ENCODE data around the gene TIMM44. TPM values are rescaled to one million over a fixed set of nuclear protein-coding genes. Genes with fewer than 3 reads are reported as not detected.
"Not testable (repeated sequence)": the region's sequence is repeated elsewhere in the genome, so short reads cannot be mapped to it uniquely, and the experiment has no call there.

Gene TIMM44
- total RNA-seq, 2 experiments from 2014 or later = 63.6 to 69.6 TPM

DNA sequence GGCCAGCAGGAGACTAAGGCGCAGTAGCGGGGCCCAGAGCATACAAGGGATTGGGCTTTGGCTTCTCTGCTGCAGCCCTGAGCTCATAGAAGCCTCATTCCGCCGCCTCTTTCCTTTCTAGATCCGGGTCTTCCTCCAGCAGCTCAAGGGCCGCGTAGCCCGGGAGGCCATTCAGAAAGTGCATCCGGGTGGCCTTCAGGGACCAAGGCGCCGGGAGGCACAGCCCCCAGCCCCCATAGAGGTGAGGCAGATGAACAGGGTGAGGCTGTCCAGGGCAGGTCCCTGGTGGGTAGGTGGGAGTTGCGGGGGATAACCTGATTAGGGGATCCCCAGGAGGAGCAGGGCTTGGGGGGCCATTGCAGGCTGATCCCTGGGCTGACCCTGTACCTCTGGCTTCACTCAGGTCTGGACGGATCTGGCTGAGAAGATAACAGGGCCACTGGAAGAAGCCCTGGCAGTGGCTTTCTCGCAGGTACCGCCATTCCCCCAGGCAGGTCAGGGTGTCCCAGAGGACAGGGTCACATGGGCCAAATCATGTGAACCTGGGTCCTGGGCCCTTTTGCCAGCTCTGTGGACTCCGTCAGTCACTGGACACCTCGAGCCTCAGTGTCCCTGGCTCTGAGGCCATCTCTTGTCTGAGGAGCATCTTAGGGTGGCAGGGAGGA lies 22.0 kb downstream of the TIMM44 start:
- no peaks in the 10 kb centered on the region for H3K9me3 Mint-ChIP-seq (ENCODE audit: insufficient read depth)
- DNase-seq (no peak), ATAC-seq (no peak)
- peaks cover 44% of the 10 kb centered on the region for H3K4me1 Mint-ChIP-seq (ENCODE audit: low read depth)
- peak overlapping the region; percentile 94 for H3K27ac Mint-ChIP-seq
- ChIA-PET POLR2A (interaction anchor here (1.0 to 2.6 kb wide), 3 partner anchors 8 to 22 kb away, joined by 3 to 17 read pairs (median 9); partner anchors contain the start of genes MAP2K7 and TIMM44), CTCF (interaction anchor here (0.7 to 3.2 kb wide), 6 partner anchors 8 to 52 kb away, joined by 3 to 40 read pairs (median 14); partner anchors contain the start of genes MAP2K7 and TIMM44)
- peak overlapping the region; percentile 96 for H3K4me3 Mint-ChIP-seq
- peaks cover 22% of the 10 kb centered on the region for H3K27me3 Mint-ChIP-seq (ENCODE audit: low read depth)
- H3K36me3 Mint-ChIP-seq (ENCODE audit: low read depth) = peaks cover 10% of the 10 kb centered on the region

DNA sequence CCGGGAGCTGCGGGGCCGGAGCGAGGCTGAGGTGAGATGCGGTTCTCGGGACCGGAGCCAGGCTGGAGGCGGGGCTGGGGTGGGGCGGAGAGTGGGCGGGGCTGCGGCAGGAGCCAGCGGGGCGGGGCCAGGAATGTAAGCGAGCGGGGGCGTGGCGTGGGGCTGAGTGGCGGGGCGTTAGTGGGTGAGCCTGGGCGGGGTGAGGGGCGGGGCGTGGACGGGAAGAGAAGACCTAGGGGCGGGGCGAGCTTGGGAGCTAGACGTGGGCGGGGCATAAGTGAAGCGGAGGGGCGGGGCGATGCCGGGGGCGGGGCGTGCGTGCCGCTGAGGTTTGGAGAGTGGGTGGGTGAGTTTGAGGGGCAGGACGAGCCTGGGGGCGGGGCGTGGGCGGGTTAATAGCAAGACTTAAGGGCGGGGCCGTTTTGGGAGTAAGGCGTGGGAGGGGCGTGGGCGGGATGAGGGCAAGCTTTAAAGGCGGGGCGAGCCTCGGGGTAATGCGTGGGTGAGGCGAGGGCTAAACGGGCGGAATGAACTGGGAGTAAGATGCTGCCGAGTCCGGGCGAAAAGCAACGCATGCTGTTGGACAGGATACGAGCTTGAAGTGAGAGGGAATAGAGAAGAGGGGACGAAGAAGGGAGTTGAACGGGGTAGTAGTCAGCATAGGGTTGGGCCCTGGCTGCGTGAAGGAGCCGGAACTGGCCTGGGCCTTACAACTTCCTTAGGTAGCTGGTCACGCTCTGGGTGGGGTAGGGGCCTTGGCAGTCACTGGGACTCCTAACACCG lies 22.8 kb downstream of the TIMM44 start:
- ChIA-PET POLR2A (interaction anchor here (1.0 to 2.6 kb wide), 8 partner anchors 8 to 292 kb away, joined by 3 to 17 read pairs (median 5); partner anchors contain the start of genes MAP2K7, PET100, TIMM44 and XAB2), CTCF (interaction anchor here (0.6 to 3.2 kb wide), 11 partner anchors 8 to 352 kb away, joined by 3 to 40 read pairs (median 7); partner anchors contain the start of genes MAP2K7, TIMM44 and TRAPPC5)
- peaks cover 10% of the 10 kb centered on the region for H3K36me3 Mint-ChIP-seq (ENCODE audit: low read depth)
- H3K9me3 Mint-ChIP-seq (ENCODE audit: insufficient read depth) = no peaks in the 10 kb centered on the region
- peak; percentile 100 for DNase-seq
- peak; percentile 55 for ATAC-seq
- peak overlapping the region; percentile 94 for H3K27ac Mint-ChIP-seq
- H3K27me3 Mint-ChIP-seq (ENCODE audit: low read depth) = peaks cover 26% of the 10 kb centered on the region
- peaks cover 45% of the 10 kb centered on the region for H3K4me1 Mint-ChIP-seq (ENCODE audit: low read depth)
- H3K4me3 Mint-ChIP-seq = peak overlapping the region; percentile 96

DNA sequence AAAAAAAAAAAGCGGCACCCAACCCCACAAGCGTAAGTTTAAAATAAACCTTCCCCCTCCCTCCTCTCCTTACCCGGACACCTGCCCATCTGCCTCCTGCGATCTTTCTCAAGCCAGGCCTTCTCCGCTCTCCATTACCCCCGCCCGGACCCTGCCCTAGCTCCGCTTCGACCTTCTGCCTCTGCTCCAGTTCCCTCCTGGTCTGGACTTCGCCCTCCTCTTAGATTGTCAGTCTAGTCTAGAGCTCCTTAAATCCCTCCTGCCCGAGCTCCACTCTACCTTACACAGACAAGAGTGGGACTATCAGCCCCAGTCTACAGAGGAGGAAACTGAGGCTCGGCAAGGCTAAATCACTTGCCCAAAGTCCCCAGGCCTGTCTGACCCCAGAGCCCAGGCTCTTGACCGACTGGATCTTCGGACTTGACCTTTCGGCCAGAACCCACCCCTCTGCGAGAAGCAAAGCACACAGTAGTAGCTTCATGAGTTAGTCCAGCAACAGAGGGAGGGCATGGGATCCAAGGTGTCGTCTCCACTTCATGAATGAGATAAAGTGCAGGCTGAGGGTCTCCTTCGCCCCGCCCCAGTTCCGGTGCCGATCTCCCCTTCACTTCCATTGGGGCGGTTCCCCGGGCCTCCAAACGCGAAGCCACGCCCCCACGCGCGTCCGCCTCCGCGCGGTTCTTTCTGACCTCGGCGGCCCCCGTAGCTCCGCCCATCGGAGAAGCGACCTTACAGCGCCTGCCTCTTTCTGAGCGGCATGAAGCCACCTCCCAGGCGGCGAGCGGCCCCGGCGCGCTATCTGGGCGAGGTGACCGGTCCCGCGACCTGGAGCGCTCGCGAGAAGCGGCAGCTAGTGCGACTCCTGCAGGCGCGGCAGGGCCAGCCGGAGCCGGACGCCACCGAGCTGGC lies 23.6 kb downstream of the TIMM44 start, which contains the start of gene SNAPC2:
Gene SNAPC2, plus strand, starts transcription at position 729 of the 909 bp plus-strand sequence. Its CDS starts 29 bp downstream, at position 758.
- H3K27me3 Mint-ChIP-seq (ENCODE audit: low read depth) = peaks cover 30% of the 10 kb centered on the region
- DNase-seq (peak; percentile 98), ATAC-seq (peak; percentile 79)
- H3K4me3 Mint-ChIP-seq = peak within 1 kb of the TSS; percentile 96
- peaks cover 10% of the 10 kb centered on the region for H3K36me3 Mint-ChIP-seq (ENCODE audit: low read depth)
- CTCF ChIA-PET = interaction anchor here (0.6 to 3.2 kb wide), 11 partner anchors 9 to 352 kb away, joined by 3 to 40 read pairs (median 7); partner anchors contain the start of genes MAP2K7, TIMM44 and TRAPPC5
- H3K27ac Mint-ChIP-seq = peak within 1 kb of the TSS; percentile 94
- POLR2A ChIA-PET = interaction anchor here (0.6 to 2.6 kb wide), 9 partner anchors 8 to 291 kb away, joined by 3 to 17 read pairs (median 5); partner anchors contain the start of genes MAP2K7, PET100, TIMM44 and XAB2
- no peaks in the 10 kb centered on the region for H3K9me3 Mint-ChIP-seq (ENCODE audit: insufficient read depth)
- peaks cover 47% of the 10 kb centered on the region for H3K4me1 Mint-ChIP-seq (ENCODE audit: low read depth)

DNA sequence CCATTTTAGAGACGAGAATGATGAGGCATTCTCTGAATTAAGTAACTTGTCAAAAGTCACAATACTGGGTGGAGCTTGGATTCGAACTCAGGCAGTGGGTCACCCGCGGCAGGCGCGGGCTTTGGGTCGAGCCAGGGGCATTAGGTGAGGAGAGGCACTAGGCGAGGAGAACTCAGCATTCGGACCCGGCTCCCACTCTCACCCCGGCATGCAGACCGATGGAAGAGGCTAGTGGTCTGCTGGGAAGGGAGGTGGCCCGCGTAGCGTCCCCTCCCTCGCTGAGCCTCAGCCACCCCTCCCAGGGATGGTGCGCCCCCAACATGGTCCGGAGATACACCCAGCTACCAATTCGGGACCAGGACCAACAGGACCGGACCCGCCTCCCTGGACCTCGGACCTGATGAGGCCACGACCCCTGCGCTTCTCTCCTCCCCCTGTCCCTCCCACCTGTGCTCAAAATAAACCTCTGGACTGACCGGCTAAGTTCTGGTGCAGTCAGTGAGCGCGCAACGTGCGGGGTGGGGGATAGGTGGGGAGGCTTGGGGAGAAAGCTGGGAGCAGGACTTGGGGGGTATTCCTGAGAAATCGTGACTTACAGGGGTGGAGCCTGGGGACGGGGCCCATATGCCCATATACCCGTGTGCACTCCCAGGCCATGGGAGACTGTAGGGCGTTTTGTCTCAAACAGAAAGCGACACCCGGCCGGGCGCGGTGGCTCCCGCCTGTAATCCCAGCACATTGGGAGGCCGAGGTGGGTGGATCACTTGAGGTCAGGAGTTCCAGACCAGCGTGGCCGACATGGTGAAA lies 24.6 kb downstream of the TIMM44 start:
- Mint-ChIP-seq H3K36me3 (ENCODE audit: low read depth) (peaks cover 10% of the 10 kb centered on the region), H3K4me3 (peak overlapping the region; percentile 96), H3K9me3 (ENCODE audit: insufficient read depth) (no peaks in the 10 kb centered on the region), H3K4me1 (ENCODE audit: low read depth) (peaks cover 45% of the 10 kb centered on the region), H3K27me3 (ENCODE audit: low read depth) (peaks cover 30% of the 10 kb centered on the region), H3K27ac (no peak overlapping the region)
- no peak for DNase-seq
- ChIA-PET CTCF (interaction anchor here (1.1 to 3.2 kb wide), 8 partner anchors 10 to 57 kb away, joined by 3 to 40 read pairs (median 9); partner anchors contain the start of genes MAP2K7 and TIMM44), POLR2A (interaction anchor here (0.6 to 2.6 kb wide), 9 partner anchors 10 to 289 kb away, joined by 3 to 17 read pairs (median 6); partner anchors contain the start of genes MAP2K7 and TIMM44)
- no peak for ATAC-seq

DNA sequence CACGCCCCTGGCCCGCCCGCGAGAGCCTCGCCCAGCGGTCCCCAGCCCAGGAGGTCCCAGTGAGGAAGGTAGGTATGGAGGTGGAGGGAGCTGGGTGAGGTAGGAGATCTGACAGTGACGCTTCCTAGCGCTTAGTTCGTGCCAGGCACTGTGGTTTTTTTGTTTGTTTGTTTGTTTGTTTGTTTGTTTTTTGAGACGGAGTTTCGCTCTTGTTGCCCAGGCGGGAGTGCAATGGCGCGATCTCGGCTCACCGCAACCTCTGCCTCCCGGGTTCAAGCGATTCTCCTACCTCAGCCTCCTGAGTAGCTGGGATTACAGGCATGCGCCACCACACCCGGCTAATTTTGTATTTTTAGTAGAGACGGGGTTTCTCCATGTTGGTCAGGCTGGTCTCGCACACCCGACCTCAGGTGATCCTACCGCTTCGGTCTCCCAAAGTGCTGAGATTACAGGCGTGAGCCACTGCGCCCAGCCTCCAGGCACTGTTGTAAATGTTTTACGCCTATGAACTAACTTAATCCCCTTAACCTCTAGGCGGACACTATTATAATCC lies 25.3 kb downstream of the TIMM44 start:
- ATAC-seq = not testable (repeated sequence)
- POLR2A ChIA-PET = interaction anchor here (1.1 to 1.6 kb wide), 4 partner anchors 10 to 288 kb away, joined by 3 to 6 read pairs (median 4); partner anchors contain the start of genes MAP2K7 and TIMM44
- CTCF ChIA-PET = interaction anchor here (0.9 to 3.3 kb wide), 7 partner anchors 11 to 66 kb away, joined by 3 to 15 read pairs (median 4); partner anchors contain the start of genes MAP2K7 and TIMM44

DNA sequence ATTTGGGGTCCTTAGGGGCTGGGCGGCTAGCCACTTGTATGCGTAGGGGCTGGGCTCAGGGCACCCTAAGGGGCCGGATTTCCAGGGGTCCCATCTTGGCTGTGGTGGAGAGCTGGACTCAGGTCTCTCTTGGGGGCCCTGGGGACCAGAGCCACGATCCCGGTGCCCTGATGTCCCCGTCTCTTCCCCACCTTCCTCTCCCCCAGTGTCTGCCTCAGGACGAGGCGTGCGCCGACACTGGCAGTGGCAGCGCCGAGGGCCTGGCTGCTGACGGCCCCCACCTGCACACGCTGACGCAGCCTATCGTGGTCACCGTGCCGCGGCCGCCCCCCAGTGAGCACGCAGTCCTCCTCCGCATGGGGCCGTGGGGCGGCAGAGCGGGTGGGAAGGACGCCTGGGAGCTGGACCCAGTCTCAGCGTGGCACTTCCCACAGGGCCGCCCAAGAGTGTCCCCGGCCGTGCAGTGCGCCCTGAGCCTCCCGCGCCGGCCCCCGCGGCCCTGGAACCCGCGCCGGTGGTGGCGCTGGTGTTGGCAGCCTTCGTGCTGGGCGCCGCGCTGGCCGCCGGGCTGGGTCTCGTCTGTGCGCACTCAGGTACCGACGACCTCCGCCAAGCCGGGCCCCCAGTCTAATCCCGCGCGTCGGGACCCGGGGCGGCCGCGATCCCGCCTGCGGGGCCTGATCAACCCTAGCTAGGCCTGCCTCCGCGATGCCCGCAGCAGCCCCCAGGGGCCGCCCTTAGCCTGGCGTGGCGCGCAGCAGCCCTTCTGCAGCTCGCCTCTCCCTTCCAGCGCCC lies 26.0 kb downstream of the TIMM44 start:
- CTCF ChIA-PET = interaction anchor here (0.9 to 3.3 kb wide), 6 partner anchors 11 to 65 kb away, joined by 3 to 15 read pairs (median 7); partner anchors contain the start of genes MAP2K7 and TIMM44
- peaks cover 30% of the 10 kb centered on the region for H3K27me3 Mint-ChIP-seq (ENCODE audit: low read depth)
- ATAC-seq (peak; percentile 24), DNase-seq (peak; percentile 68)
- POLR2A ChIA-PET = interaction anchor here (1.1 to 1.6 kb wide), 4 partner anchors 9 to 287 kb away, joined by 3 to 6 read pairs (median 4); partner anchors contain the start of genes MAP2K7 and TIMM44
- peak overlapping the region; percentile 69 for H3K4me3 Mint-ChIP-seq
- H3K4me1 Mint-ChIP-seq (ENCODE audit: low read depth) = peaks cover 45% of the 10 kb centered on the region
- peaks cover 11% of the 10 kb centered on the region for H3K36me3 Mint-ChIP-seq (ENCODE audit: low read depth)
- H3K9me3 Mint-ChIP-seq (ENCODE audit: insufficient read depth) = no peaks in the 10 kb centered on the region
- H3K27ac Mint-ChIP-seq = no peak overlapping the region

More for the DNA sequence above, 25.3 kb downstream of the TIMM44 start:
- H3K4me1 Mint-ChIP-seq (ENCODE audit: low read depth) = peaks cover 45% of the 10 kb centered on the region
- not testable (repeated sequence) for H3K36me3 Mint-ChIP-seq (ENCODE audit: low read depth); DNase-seq; H3K27ac Mint-ChIP-seq; H3K9me3 Mint-ChIP-seq (ENCODE audit: insufficient read depth)
- H3K27me3 Mint-ChIP-seq (ENCODE audit: low read depth) = peaks cover 30% of the 10 kb centered on the region
- H3K4me3 Mint-ChIP-seq = peak overlapping the region; percentile 48

- DNase-seq (no peak), ATAC-seq (no peak)
- ChIA-PET POLR2A (interaction anchor here (1.6 kb wide), 2 partner anchors 13 kb away, joined by 6 to 7 read pairs; partner anchors contain the start of gene MAP2K7), CTCF (interaction anchor here (1.0 to 3.3 kb wide), 5 partner anchors 13 to 63 kb away, joined by 3 to 15 read pairs (median 7); partner anchors contain the start of genes MAP2K7 and TIMM44)
- H3K27ac Mint-ChIP-seq = no peak overlapping the region
- H3K9me3 Mint-ChIP-seq (ENCODE audit: insufficient read depth) = no peaks in the 10 kb centered on the region
- H3K4me1 Mint-ChIP-seq (ENCODE audit: low read depth) = peaks cover 41% of the 10 kb centered on the region
- H3K36me3 Mint-ChIP-seq (ENCODE audit: low read depth) = peaks cover 12% of the 10 kb centered on the region
- peaks cover 30% of the 10 kb centered on the region for H3K27me3 Mint-ChIP-seq (ENCODE audit: low read depth)
- peak overlapping the region; percentile 69 for H3K4me3 Mint-ChIP-seq
Measured at GRCh38 chr19:7916955-7917266, 26.6 kb downstream of the TIMM44 start.

- Mint-ChIP-seq H3K9me3 (ENCODE audit: insufficient read depth) (no peaks in the 10 kb centered on the region), H3K4me3 (peak overlapping the region; percentile 69), H3K4me1 (ENCODE audit: low read depth) (peaks cover 35% of the 10 kb centered on the region), H3K36me3 (ENCODE audit: low read depth) (peaks cover 17% of the 10 kb centered on the region), H3K27me3 (ENCODE audit: low read depth) (peaks cover 30% of the 10 kb centered on the region), H3K27ac (peak overlapping the region; percentile 43)
- ChIA-PET POLR2A (interaction anchor here (1.6 kb wide), 1 partner anchor 13 kb away, joined by 7 read pairs; the partner anchor contains the start of gene MAP2K7), CTCF (interaction anchor here (1.0 to 3.3 kb wide), 4 partner anchors 13 to 62 kb away, joined by 3 to 15 read pairs (median 6); partner anchors contain the start of genes MAP2K7 and TIMM44)
- ATAC-seq = peak; percentile 6
- DNase-seq = peak; percentile 70
Measured at GRCh38 chr19:7916103-7916954, 27.1 kb downstream of the TIMM44 start.

Measured in activated CD8-positive, alpha-beta T cell treated with anti-CD3 and anti-CD28 coated beads, Interleukin-2, amount 10 ng/mL, durations not matched to agents 7 days and 5 days (primary cell).